Breast epithelium (tissue), 3 donors: ENCODE data around the gene TYK2.

Source experiments
- CTCF ChIP-seq, 3 donors: fragments of 450-650 bp; IDR thresholded peaks; one replicate each; pipeline ENCODE4 v1.5.1; 2016 to 2017; ENCODE audit warnings: antibody characterized with exemption in 3 of 3, mild to moderate bottlenecking in 3 of 3, moderate library complexity in 3 of 3
- POLR2A ChIP-seq: fragments of 450-650 bp; IDR thresholded peaks from one replicate; pipeline ENCODE4 v1.6.1; 2016; ENCODE audit warnings: antibody characterized with exemption, mild to moderate bottlenecking, moderate library complexity
- POLR2AphosphoS5 ChIP-seq, 3 donors: sonication (generic); formaldehyde crosslinking; IDR thresholded peaks; one replicate each; pipeline ENCODE4 v1.6.1; 2017; ENCODE audit warnings: antibody characterized with exemption in 3 of 3

- TF ChIP-seq CTCF (IDR thresholded peaks at IDR 0.05) (no peak), POLR2AphosphoS5 (IDR thresholded peaks at IDR 0.05) (no peak), POLR2A (no peak)
These were observed 15.5 kb upstream of the TYK2 start for GRCh38 chr19:10395917-10396316.
